ENCODE results near the gene GSG1L.

DNA sequence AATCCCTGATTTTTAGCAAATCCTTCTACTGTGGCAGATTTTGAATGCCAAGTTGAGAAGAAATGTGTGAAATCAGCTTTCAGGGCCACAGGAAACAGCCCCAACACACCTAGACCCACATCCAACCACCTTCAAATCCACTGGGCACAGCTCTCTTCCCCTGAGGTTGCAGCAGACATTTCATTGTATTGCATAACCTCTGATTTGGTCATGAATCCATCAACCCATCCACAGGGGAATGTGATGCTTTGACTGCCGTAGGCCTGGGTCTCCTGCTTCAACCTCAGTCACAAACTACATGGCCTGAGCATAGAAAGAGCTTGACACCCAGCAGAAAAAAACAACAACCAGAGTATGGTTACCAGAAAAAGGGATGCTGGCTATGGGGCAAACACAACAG lies 145.6 kb downstream of the GSG1L start:
- TF ChIP-seq CTCF (IDR thresholded peaks at IDR 0.05) (no peak), POLR2A (IDR thresholded peaks at IDR 0.05) (no peak)

All from adrenal gland (tissue), 5 donors.